NCI-H226 (cell line): ENCODE measurements around the gene ZNF74.

ENCODE experiments used
- DNase-seq: peaks from one replicate; pipeline ENCODE4 v3.0.0-alpha.2; 2015

The ZNF74 gene

DNA sequence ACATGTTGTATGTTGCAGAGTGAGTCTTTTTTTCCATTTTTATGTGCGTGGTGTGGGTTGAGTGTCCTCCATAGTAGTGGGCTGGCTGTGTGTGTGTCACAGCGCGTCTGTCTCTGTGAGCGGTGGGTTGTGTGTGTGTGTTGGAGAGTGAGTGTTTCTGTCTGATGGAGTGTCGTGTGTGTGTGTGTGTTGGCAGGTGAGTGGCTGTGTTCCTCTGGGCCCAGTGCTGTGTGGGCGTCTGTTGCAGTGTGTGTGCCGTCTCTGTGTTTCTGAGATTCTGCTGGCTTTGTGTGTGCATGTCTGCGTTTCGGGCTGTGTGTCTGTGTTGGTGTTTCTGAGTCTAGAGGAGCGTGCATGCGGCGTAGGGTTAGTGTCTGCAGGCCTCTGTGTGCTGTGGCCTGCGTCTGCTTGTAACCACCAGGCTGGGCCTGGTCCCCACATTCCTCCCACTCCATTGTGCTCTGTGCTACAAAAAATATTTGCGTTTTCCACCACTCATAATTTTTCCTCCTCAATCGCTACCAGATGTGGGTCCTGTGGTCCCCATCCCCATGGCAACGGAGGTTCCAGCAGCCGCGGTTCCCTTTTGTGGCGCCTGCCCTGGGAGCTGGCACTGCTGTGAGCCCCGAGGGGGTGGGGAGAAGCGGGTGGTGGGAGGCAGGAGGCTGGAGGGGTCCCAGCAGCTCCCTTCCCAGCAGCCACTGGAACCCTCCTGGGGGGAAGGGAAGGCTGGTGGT is 28.5 kb downstream of the ZNF74 start:
- no peak for DNase-seq

DNA sequence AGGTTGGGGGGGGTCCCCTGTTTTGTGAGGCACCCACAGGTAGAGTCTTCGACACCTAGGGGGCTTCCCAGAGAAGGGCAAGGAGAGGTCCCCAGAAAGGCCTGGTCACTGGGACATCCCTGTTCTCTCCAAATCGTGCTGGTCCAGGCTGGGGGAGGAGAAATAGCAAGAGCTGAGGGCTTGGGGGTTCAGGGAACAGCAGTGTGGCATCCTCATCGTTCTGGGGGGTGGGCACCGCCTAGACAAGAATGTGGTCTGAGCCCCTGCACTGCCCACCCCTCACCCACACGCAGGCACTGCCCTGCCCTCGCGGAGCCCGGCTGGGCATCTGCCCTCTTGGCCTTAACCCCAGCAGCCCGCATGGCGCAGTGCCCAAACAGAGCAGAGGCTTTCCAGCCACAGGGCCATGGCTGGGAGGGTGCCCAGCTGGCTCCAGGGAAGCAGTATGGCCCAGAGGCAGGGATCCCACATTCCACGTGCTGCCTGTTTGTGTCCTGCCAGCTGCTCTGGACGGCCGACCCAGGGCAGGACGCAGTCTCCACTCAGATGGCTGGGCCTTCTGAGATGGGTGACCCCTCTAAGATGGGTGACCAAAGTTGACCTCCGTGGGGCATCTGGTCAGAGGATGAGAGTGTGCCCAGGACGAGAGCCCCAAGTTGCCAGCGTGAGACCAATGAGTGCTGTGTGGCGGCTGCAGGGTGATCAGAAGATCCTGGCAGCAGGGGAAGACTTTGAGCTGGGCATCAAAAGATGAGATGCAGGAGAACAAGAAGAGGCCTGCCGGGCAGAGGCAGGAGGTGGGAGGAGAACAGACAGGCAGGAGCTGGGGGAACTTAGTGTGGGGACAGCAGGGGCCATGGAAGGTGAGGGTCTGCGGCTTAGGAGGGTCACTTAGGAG is 29.3 kb downstream of the ZNF74 start:
- no peak for DNase-seq

DNA sequence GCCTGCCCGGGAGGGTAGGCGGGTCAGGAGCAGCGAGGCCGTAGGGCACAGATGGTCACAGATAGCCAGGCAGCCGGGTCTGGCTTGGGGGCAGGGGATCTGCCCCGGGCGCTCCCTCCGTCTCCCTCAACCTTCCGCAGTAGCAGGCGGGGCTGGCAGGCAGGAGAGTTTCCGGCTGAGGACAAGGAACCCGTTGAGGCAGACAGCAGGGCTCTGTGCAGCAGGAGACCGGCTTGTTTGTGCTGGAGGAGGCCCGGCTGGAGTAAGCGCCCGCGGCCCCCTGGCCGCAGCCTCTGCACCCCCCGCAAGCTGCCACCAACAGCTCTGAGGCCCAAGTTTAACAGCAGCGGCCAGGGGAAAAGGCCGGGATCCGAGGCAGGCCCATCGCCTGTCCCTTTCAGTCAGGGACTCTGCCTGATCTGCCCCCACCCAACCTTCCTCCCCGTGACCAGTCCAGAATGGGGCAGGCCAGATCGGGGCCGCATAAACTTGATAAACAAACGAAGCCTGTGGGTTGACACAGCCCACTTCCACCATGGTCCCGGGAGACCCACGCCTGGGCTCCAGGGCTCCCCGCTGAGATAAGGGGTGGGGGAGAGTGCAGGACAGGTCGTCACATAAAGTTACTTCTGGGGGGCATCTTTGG is 30.1 kb downstream of the ZNF74 start:
- DNase-seq, result no peak

DNA sequence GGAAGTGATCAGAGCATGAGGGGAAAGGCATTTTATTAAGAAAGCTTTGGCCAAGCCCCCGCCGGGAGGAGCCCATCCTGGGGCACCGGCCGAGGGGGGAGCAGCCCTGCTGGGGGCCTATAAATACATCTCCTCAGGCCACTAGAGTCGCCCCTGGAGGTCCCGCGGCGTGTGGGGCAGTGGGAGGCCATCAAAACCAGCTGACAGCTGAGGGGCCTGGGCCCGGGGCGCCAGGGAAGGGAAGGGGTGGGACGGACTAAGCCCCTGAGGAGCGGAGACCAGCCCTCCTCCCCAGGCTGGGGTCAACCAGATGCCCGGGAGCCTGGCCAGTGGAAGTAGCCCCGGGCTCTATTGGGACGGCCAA is 30.6 kb downstream of the ZNF74 start:
- no peak for DNase-seq

DNA sequence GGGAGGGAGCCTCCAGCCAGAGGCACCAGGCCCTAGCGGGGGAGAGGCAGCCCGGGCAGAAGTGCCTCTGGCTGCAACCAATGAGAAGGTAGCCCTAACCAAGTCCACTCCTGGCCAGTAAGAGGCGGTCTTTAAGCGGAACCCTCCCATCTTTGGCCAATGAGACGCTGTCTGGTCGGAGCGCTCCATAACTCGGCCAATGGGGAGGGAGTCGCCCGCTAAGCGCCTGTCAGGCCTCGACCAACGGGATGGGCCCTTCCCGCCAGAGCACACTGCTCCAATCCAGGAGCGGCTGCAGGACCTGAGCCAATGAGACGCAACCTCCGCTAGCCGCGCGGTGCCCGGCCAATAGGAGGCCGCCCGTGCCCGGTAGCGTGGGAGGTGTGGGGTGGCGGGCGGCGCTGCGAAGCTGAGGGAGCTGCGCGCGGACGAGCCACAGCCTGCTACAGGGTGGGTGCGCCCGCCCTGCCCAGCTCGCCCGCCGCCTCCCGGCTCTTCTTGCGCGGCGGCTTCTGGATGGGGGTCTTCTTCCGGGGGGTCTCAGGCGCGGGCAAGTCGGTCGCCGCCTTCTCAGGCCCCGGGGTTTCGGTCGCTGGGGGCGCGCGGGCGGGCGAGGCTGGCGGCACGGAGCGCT is 31.1 kb downstream of the ZNF74 start:
- DNase-seq, result no peak

DNA sequence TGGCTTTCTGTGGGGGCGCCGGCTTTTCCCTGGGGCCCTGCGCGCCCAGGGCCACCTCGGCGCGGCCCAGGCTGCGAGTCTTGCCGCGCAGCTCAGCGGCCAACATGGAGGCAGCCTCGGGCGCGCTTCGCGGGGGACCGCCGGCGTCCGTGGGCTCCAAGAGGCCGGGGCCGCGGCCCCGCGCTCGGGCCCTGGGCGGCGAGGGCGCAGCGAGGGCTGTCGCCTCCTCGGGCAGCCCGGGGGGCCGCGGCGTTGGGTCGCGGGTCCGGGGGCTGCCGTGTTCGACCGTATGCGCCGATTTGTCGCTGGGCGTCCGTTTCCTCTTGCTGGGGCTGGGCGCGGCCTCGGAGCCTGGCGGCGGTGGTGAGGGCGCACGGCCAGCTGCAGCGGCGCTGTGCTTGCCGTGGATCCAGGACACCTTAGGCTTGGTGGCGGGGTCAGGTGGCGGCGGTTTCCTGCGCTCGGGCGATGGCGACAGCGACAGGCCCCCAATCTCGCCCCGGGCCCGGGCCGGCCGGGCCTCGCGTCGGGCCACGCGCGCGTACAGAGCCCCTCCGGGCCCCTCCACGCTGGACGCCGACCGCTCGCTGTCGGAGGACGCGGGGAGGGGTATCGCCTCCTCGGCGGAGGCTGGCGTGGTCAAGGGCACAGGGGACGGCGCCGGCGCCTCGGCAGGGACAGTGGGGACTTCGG is 31.8 kb downstream of the ZNF74 start:
- no peak for DNase-seq

DNA sequence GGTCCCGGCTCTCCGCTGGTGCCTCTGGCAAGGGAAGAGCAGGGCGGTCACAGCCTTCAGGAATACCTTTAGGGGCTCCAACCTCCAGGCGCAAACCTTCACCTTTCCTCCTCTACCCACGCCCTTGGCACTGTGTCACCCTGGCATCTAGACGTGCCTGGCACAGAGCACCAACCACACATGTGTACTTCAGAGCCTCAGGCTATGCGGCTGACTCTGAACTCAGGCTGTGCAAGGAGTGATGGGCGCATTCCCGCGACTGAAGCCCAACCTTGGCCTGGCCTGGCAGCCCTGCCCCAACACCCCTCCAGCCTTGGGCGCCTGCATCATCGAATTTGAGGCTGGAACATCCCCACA is 32.3 kb downstream of the ZNF74 start:
- DNase-seq, result no peak

DNA sequence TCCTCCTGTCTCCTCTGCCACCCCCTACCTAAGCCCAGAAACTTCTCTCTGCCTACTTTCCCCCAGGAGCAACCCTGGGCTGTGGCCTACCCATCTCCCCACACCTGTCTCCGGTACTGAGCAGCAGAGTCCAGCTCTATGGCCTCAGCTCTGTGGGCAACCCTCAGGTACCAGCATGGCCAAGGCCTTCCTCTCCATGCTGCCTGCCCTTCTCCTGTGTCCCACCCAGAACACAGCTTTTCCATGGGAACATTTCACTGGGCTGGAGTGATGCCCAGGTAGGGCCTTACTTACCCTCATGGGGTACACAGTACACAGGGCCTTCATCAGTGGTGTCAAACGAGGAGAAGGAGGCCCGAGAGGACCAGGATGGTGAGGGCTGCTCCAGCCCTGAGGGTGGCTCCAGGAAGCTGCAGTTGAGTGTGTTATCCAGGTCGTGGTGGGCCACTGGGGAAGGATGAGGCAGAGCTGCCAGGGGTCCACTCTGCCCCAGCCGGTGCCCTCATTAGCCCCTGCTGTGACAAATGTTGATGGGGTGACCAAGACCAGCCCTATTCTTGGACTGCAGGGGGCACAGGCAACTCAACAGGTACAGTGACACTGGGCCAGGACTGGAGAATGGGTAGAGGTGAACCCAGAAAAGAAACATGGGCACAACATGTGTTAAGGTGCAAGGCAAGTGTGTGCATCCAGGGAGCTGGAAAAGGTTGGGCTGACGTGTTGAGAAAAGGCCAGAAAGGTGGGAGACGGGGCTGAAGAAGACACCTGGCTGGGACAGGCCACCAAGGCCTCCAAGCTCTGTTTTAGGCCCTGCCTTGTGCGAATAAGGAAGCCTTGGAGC is 33.4 kb downstream of the ZNF74 start:
- DNase-seq, result no peak

DNA sequence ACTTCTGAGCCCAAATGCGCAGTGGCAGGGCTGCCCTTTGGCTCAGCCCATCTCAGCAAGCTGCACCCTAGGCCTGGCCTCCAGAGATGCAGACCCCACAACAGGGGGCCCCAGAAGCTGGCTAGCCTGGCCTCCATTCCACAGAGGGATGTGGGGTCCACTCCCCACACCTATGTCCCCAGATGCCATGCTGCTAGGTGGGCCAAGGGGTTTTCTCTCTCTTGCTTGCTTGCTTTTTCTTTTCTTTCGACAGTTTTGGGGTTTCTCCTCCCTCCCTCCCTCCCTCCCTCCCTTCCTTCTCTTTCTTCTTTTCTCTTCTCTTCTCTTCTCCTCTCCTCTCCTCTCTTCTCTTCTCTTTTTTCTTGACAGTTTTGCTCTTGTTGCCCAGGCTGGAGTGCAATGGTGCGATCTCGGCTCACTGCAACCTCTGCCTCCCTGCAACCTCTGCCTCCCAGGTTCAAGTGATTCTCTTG is 34.0 kb downstream of the ZNF74 start:
- no peak for DNase-seq

DNA sequence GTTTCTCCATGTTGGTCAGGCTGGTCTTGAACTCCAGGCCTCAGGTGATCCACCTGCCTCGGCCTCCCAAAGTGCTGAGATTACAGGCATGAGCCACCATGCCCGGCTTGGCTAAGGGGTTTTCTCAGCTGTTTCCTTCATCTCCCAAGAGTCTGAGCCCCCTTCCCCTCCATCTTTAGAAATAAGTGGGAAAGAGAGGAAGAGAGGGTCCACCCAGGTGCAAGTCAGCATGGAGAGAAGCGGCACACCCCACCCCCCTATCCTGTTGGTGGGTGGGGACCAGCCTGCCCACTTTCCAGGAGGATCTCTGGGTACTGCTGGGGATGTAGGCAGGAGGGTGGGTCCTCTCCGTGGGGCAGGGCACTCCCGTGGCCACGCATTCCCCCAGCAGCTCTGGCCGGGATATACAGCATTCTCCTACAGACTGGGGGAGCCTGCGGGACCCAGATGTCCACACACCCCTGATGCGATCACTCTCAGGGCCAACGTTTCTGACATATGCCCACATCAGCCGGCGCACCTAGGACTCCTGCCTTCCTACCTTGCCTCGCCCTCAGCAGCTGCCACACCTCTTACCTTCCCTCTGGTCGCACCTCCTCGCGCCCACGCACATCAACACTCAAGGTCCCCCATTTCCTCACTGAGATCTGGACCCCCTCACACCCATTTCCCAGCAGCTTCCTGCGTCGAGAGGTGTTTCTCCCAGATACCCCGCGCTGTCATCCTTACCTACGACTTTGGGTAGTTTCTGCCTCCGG is 34.7 kb downstream of the ZNF74 start:
- no peak for DNase-seq

DNA sequence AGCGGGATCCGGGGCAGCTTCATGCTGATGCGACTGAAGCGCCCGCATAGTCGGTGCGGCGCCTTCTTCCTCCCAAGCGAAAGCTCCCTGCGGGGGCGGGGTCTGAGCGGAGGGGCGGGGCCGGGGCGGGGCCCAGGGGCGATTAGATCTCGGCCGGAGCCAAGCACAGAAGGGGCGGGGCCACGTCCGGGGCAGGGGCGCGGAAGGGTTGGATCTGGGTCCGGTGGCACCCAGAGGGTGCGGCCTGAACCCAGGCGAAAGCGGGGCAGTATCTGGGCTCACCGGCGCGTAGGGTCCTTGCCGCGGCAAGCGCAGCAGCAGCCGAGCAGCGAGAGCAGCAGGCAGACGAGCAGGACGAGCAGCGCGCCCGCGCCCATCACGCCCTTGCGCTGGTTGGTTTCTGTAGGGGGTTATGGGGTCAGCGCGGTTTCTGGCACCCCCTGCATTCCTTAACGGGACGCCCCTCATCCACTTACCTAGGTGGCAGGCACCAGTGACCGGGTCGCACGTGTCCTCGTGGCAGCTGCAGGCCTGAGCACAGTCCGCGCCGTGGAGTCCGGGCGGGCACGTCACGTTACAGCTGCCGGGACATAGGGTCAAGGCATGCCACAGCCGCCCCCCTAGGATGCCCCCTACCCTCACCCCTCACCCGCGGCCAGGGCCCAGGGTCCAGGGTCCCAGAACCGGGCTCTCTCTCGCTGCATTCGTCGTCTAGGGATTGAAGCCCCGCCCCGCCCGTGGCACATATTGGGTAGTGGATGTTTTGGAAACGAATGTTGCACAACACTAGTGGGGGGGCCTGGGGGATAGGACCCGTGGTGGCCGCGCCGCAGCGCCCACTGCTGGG is 35.5 kb downstream of the ZNF74 start:
- DNase-seq, result no peak

DNA sequence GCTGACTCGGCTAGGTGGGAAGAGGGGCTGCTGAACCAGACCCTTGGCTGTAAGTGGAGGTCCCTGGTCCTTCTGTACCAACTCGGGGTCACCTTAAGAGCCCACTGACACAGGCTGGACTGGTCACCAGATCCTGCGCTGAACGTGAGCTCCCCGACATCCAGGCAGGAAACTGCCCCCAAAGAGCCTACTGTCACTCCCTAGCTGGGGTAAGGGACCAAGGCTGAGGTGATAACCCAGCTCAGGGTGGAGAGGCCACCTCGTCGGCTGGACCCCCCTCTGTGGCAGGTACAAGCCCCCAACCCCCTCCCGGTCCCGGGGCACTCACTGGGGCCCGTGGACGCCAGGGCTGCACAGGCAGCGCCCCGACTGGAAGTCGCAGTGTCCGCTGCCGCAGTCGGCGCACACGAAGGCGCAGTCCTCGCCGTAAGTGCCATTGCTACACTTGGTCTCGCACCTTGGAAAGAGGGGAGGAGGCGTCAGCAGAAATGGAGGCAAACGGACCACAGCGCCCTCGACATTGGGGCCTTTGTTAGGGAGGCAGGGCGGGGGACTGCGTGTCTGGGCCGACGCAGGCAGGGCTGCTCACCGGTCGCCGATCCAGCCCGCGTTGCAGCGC is 36.3 kb downstream of the ZNF74 start:
- DNase-seq, result no peak

DNA sequence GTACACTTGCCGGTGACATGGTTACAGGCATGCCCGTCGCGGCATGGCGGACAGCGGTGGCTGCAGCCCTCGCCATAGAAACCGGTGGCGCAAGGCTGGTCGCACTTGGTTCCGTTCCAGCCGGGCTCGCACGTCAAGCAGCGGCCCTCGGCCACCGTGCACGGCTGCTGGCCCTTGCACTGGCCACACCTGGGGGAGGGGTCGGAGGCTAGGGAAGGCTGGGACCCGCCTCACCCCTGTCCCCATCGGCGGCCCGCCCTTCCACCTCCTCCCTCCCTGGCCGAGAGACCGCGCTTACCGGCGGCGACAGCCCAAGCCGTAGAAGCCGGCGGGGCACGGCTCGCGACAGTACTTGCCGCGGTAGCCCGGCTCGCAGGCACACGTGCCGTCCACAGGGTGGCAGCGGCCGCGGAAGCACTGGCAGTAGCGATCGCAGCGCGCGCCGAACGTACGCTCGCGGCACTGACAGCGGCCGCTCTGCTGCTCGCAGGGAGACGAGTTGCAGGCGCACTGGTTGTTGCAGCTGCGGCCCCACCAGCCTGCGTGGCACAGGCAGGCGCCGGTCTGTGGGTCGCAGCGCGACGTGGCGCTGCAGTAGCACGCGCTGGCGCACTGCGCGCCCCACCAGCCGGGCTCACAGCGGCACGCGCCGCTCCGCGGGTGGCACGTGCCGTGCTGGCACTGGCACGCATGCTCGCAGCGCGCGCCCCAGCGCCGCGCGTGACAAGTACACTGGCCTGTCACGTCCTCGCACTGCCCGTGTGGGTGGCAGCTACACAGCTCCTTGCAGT is 37.0 kb downstream of the ZNF74 start:
- DNase-seq, result no peak

DNA sequence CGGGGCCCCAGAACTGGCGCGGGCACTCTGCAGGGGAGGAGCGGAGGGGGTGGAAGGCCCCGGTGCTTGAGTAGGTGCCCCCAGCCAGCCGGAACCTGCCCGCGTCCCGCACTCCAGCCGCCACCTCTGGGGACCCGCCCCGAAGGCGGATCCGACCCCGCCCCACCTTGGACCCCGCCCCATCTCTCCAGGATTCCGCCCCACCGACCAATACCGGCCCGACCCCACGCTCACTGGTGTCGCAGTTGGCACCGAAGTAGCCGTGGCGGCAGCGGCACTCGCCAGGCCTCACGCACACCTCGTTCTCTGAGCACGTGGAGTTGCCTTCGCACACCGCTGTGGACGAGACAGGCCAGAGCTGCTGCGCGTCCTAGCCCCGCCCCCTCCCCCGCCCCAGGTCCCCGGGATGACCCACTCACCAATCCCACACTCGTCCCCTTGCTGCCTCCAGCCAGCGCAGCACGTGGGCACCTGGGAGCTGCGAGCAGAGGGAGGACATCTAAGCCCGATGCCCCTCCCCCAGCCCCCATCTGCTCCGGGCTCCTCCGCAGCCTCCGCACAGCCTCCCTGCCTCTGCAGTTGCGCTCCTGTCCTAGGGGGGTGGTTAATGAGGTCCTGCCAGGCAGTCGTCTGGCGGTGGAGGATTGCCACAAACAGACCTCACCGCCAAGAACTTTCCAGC is 37.7 kb downstream of the ZNF74 start:
- DNase-seq, result no peak

DNA sequence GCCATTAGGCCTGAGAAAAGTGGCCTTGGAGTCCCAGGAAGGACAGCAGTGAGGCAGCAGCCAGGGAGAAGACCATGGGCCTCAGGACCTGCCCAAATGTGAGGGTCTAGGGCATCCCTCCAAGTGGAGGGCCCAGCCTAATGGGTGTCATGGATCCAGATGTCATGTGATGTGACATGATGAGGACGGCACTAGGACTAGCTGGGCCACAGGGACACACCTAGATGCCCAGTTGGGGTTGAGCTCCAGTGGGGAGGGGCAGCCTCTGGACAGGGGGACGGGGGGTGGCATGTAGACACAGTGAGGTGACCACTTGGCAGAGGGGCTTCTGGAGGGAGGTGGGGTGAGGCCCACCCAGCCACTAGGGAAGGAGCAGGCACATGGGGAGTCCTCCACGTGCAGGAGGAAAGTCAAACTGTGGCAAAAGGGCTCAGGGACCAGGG is 38.3 kb downstream of the ZNF74 start:
- no peak for DNase-seq

DNA sequence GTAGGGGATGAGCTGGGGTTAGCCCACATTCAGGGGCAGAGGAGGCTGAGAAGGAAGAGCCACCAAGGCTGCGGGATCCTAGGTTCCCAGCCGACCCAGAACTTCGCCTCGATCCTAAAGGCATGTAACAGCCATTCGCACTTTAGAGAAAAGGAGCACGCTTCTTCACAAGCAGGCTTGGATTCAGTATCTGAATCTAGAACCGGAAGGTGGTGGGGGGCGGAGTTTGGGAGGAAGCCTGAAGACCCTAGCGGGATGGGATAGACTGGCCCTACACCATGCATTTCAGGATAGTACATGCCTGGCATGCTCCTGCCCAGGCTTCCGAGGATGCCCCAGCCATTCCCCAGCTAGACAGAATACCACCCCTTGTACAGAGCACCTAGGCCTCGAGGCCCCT is 39.2 kb downstream of the ZNF74 start:
- no peak for DNase-seq

DNA sequence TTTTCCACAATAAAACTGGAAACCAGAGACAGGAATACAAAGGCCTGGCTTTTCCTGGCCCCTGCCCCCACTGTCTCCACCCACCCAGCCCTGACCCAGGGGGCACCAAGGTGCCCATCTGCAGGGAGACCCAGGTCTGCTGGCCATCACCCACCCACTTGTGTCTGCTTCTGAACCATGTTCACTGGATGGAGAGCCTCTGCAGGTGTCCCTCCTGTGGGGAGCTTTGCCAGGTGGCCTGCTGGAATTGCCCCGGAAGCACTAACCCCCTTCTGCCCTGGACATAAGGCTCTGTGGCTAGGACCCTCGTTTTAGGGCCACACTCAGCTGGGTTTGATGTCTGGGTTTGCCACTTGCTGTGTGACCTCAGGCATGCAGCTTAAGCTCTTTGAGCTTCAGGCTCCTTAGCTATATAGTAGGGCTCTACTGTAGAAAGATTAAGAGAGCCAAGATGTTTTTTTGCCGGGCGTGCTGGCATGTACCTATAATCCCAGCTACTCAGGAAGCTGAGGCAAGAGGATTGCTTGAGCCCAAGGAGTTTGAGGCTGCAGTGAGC is 39.8 kb downstream of the ZNF74 start:
- no peak for DNase-seq
